Measurements from ENCODE around the gene ATP1A2.
"Not testable (repeated sequence)": the region's sequence is repeated elsewhere in the genome, so short reads cannot be mapped to it uniquely, and the experiment has no call there.

The ATP1A2 gene

DNA sequence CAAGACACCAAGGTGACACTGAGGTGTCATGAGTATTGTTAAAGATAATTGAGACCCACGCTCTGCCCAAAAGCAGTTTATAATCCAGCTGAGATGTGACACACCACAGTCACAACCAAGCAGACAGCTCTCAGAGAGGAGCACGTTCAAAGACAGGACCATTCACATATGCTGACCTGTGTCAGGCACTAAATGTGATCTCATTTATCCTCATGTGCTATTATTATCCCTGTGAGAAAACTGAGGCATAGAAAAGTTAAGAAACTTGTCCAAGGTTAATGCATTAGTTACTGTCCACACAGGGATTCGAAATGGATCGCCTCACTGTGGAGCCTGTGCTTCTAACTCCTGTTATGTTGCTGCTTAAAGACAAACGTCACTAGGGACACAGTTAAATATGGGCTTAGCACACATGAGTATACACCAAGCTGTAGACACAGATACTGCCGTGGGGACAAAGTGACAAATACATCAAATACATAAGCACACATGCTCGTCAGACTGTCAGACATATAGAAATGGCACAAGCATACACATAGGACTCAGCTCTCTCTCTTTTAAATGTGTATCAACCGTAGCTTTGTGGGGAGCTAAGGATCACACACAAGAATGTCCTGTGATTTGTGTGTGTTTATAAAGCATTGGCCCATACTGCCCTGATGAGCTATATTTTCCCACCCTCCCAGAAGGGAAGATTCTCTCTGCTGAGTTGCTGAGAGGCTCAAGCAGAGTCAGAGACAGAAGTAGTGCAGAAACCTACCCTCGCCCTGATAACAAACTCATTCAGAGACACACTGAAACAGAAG is 13.6 kb upstream of the ATP1A2 start:
- DNase-seq: no peak

DNA sequence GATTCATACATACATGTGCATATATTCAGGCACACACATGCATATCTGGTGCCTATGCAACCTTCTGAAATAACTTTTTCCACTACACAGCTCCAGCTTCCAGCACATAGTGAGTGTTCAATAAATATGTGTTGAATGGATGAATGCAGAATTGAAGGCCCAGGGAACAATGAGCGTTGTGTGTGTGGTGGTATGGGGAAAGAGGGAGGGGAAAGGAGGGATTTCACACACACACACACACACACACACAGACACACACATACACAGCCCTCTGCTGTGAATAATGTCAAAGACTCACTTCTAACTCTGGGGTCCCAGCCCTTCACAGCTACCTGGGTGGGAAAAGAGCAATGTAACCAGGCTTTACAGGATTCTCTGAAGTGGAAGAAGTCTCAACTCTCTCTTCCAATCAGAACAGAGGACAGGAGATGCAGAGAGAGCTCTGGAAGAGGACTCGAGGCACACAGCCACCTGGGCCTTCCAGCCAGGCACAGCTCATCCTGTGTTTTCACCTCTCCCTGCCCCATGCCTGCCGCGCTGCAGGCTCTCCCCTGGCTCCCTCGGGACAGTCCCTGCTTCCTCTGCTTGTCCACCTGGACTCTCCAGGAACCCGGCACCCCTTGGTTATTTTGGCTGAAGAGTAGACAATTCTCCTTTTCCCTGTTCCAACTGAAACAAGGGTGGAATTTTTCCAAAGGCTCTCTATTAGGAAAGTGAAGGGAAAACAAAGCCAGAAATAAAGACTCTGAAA is 11.7 kb upstream of the ATP1A2 start:
- no peak for DNase-seq

DNA sequence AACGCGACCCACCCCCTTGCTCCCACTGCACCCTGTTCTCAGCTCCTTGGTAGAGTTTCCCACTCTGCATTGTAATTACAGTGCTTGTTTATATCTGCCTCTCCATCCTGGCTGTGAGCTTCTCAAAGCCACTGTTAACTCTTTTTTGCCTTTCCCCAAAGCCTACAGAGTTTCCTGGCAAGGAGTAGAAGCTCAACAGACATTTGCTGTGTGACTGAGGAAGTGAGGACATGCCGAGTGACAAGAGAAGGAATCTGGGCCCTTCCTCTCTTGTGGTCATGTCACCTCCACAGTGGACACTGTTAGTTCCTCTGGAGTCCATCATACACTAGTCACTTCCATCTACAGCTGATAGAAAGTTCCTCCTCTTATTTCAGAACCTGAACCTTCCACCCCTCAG is 11.1 kb upstream of the ATP1A2 start:
- DNase-seq: peak; percentile 10

DNA sequence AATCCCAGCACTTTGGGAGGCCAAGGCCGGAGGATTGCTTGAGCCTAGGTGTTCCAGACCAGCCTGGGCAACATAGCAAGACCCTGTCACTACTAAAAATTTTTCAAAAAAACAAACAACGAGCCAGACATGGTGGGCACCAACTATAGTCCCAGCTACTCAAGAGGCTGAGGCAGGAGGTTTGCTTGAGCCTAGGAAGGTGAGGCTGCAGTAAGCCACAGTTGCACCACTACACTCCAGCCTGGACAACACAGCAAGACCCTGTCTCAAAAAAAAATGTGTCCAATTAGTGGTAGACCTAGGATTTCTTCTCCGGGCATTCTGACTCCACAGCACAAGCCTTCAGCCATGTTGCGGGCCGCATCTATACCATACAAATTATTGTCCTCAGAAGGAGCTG is 10.4 kb upstream of the ATP1A2 start:
- no peak for DNase-seq

DNA sequence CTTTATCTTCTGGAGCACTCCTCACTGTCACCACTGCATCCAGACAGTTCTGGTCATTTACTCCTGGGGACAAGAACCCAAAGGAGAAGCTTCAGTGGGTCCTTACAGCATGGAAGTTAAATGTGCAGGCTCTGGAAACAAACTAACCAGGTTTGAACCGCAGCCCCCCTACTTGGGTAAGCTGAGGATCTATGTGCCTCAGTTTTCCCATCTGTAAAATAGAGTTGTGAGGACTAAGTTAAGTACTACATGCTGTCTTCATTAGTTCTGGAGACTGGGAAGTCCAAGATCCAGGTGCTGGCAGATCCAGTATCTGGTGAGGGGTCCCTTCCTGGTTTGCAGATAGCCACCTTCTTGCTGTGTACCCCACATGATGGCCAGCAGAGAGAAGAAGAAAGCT is 8.0 kb upstream of the ATP1A2 start:
- no peak for DNase-seq

DNA sequence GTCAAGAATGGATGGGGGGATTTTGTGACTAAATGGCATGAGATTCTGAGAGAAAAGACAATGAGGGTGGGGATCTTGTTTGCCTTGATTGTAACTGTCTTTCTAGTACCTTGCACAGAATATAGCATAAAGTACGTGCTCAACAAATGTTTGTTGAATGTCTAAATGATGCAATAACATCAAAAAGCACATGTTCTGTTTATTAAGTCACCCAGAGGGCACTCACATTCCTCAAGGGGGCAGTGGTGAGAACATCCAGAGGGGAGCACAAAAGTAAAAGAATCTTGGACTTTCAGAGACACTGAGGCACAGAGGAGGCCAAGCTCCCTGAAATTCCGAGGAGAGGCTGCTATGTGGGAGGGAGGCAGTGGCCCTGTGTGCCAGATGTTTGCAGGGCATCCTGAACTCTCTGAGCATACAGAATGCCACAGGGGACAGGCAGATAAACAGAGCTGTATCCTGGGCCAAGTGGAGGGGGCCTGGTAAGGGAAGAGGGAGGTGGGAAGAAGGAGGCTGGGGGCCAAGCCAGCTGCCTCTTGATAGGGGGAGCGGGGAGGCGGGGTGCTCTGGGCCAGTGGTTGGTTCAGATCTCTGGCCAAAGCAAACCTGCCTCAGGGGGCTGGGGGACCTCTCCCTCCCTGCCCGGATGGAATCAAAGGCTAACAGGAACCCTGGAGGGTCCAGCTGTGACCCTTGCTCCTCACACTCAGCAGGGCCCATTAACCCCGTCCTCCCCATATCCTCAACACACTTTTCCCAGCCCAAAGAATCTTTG is 6.5 kb upstream of the ATP1A2 start:
- DNase-seq: peak; percentile 47

DNA sequence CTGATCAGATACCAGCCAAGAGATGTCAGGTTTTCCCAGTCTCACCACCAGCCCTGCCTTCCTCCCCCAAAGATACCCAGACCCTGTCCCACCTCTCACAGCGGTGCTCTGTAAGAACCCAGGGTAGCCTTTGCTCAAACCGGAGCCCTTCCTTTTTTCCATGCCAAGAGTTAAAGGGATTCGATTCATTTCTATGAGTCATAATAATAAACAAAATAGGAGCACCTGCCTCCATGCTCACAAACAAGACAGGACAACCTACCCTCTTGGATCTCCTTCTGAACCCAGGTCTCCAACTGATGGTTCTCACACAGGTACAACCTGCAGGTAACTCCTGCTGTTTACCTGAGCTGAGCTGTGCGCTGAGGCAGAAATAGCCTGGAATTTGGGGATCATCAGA is 5.9 kb upstream of the ATP1A2 start:
- DNase-seq: no peak

DNA sequence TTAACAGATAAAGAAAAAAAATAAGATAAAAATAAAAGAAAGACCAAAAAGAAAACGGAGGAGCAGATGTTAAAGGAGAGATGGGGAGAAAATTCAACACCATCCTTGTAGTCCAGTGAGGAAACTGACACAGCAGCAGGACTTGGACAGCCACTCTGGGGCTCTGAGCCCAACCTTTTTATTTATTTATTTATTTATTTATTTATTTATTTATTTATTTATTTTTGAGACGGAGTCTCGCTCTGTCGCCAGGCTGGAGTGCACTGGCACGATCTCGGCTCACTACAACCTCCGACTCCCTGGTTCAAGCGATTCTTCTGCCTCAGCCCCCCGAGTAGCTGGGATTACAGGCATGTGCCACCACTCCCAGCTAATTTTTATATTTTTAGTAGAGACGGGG is 4.1 kb upstream of the ATP1A2 start:
- DNase-seq: not testable (repeated sequence)

DNA sequence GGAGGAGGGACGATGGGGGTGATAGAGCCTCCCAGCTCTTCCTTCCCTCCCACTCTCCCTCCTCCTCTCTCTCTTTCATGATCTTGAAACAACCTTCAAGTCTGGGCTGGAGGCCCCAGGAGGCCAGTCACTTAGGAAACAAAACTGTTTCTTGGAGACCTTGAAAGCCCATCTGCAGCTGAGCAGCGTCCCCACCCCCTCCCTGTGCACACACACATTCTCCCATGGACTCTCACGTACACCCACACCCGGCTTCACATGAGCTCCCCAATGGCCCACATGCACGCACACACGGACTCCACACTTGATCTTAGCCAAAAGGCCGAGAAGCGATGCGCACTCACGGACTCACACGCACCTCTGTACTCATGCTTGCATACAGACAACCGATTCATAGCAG is 3.2 kb upstream of the ATP1A2 start:
- no peak for DNase-seq

DNA sequence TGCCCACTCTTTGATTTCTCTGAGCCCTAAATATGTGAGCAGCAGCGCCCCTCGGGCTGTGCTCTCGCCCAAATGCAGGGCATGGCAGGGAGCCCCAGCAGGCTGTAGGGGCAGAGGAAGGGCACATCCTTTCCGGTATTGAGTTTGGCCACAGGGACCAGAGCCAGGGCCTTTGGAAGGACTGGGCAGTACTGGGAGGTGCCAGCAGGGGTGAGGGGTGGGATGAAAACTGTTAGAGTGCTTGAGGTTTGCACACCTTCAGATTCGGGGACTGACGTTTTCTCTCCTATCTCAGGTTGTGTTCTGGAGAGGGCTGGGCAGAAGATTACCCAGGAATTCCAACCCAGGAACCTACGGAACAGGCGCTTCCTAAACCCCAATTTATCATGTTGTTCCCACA is 2.2 kb upstream of the ATP1A2 start:
- DNase-seq: no peak

DNA sequence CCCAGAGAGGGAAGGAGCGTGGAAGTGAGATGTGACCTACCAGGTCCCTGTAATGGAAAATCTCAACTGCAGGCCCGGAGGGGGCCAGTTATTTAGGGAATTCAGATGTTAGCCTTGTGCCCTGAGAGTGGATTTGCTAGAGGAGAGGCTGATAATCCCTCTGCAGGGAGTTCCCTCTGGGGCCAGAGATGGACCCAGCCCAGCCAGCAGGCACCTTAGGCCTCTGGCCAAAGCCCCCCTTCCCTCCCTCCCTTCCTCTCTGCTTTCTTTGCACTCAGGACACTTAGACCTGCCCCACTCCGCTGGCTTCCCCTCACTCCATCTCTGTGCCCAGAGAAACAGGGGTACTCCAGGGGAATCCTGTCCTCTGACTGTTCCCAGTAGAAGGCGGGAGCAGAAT is 1.5 kb upstream of the ATP1A2 start:
- no peak for DNase-seq

DNA sequence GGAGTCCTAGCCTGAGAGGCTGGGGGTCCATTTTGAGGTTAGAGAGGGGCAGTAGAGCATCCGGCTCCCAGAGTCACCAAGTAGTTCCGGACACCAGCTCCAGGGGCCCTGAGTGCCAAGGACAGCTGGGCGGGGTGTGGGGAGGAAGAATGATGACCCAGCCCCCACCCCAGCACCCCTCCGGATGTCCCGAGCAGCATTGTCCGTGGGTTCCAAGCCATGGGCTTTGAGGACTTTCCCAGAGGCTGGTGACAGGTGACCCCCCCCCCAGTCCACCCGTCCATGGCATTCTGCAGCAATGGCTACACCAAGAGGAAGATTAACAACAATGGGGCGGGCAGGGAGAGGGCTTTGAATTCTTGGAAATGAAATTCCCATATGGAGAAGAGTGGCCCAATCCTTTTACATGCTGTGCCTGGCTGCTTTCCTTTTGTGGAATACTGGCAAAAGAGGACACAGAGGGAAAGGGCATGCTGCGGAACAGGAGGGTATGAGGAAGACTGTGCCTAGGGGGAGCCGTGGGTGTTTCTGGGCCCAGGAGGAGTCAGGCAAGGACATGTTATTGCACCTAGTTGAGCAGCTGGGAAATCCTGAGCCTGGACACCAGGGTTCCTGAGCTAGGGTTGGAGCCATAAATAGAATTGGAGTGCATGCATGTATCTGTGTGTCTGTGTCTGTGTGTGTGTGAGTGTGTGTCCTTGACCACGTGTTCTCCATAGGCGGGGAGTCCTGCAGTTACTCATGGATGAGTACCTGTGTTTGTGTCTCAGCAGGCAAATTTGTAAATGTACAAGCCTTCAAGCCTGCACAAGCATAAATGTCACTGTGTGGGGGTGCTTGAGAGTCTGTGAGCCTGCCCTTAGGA is 956 bp downstream of the ATP1A2 start:
- no peak for DNase-seq

DNA sequence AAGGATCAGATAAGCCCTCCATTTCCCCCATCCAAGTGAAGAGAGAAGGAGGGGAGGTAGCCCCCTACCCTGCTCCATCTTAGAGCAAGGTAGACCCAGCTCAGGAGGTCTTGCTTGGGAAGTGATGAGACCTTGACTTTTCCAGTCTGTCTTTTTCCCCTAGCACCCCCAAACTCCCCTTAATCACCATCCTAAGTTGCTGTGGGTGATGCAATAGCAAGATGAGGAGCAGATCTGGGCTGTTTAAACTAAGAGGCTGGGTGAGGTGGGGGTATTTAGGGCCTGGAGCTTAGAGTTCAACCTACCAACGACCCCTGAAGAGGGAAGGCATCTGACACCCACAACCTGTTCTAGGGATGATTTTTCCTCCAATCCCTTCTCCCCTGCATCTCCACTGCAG is 1.7 kb downstream of the ATP1A2 start:
- DNase-seq: no peak

DNA sequence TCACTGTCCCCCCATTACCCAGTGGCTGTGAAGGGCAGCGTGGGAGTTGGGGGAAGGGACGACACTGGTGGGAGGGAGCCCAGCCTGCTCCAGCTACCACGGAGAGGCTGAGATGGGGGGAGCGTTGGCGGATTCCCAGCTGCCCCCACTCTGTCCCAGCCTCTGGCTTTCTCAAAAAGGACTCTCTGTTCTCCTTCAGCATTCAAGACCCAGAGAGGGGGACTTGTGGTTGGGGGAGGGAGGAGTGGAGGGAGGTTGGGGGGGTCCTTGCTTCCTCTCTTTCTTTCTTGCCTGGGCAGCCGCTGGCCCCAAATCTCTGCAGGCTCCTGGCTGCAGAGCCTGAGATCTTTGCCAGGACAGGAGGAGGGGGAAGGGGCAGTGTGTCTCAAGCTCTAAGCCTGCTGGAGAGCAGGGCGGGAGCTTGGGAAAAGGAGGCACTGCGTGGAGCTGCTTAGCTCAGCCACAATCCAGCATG is 2.2 kb downstream of the ATP1A2 start:
- DNase-seq: no peak

DNA sequence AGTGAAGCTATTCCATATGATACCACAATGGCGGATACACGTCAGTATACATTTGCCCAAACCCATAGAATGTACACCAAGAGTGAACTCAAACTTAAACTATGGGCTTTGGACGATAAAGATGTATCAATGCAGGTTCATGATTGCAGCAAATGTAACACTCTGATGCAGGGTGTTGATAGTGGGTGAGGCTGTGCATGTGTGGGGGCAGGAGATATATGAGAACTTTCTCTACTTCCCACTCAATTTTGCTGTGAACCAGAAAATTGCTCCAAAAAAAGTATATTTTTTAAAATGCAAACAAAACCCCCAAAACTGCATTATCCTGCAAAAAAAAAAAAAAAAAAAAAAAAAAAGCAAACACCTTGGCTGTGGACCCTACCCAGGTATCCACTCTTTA is 3.4 kb downstream of the ATP1A2 start:
- DNase-seq: no peak

DNA sequence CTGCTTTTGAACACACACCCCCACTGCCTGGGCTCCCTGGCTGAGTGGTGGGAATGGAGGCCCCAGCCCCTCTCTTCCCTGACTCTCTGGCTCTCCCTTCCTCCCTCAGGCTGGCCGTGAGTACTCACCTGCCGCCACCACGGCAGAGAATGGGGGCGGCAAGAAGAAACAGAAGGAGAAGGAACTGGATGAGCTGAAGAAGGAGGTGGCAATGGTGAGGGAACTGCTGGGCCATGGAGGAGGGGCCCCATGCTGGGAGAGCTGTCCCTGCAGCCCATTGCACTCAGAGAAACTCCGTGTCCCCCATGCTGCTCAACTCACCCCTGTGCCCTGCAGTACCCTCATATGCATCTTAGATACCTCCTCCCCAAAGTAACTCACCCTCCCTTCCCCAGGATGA is 5.2 kb downstream of the ATP1A2 start:
- no peak for DNase-seq

DNA sequence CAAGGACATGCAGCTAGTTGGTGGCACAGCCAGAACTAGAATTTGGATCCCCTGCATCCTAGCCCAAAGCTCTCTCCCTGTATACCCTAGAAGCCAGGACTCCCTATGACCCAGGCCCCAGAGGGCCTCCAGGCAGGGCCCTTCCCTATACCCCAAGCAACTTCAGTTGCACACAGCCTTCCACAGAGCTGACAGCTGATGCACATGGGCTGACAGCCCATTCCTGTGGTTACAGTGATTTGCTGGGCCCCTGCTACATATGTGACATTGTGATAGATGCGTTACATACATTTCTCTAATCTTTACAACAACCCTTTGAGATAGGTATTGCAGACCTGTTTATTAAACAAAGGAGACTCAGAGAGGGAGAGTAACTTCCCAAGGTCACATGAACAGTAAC is 5.8 kb downstream of the ATP1A2 start:
- no peak for DNase-seq

DNA sequence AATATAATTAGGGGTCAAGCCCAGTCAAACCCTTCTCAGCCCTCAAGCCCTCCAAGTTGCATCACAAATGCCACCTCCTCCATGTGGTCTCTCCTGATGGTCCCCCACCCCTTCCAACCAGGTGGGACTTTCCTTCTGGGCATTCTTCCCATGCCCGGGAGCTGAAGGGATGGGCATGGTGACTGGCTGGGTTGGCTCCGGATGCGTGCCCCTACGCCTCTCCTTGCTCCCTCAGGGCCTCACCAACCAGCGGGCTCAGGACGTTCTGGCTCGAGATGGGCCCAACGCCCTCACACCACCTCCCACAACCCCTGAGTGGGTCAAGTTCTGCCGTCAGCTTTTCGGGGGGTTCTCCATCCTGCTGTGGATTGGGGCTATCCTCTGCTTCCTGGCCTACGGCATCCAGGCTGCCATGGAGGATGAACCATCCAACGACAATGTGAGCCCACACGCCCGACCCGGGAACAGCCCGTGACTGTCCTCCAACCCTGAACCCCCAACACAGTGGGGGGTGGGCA is 7.5 kb downstream of the ATP1A2 start:
- DNase-seq: no peak

DNA sequence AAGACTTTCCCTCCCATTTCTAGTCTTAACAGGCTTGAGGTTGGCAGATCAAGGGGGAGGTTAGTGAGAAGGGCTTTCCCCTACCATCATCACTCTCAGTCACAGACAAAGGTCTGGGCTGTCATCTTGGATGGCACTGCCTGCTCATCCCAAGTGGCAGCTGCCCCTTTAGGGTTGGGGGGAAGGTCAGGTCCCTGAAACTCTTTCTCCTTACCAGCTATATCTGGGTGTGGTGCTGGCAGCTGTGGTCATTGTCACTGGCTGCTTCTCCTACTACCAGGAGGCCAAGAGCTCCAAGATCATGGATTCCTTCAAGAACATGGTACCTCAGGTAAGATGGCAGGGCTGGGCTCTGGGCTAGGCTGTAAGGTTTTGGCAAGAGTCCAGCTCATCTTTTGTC is 8.2 kb downstream of the ATP1A2 start:
- no peak for DNase-seq

DNA sequence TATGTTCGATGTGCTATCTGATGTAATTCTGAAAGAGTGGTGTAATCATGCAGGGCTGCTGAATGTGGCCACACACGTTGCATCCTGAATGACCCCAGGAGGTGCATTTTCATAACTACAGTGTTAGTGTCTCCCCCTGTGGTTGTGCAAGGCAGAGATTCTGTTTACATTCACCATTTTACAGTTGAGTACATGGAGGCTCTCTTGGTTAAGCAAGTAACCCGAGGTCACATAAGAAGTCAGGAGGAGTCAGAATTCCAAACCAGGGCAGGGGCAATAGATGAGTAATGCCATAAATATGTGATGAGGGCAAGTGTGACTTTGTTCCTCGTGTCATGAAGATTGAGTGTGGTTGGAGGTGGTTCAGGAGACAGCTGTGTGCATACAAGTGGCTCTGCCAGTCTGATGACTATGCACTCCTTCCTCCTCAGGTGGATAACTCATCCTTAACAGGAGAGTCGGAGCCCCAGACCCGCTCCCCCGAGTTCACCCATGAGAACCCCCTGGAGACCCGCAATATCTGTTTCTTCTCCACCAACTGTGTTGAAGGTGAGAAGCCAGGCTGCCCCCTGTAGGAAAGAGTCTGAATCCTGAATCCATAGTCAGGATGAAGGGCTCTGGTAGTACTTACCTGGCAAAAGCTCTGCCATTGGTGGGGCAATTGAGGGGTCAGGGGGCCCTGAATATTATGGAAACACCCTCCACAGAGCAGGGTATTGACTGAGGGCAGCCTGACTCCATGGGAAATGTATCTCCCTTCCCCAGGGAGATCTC is 9.3 kb downstream of the ATP1A2 start:
- DNase-seq: no peak

DNA sequence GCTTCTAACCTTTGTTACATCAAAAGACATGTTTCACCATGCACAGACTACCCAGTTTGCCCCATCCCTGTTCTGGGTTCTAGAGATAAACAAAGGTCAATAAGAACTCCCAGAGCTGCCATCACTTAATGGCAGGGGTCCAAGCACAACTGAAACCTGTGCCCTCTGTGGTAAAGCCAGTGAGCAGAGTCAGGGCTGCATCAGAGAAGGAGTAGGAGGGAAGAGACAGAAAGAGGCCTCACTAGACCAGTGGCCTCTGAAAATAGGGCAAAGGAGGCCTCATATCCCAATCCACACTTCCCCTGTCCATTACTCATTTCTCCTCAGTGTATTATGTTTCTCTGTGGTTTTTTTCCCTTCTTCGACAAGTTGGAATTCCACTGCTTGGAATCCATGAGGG is 10.2 kb downstream of the ATP1A2 start:
- DNase-seq: no peak

DNA sequence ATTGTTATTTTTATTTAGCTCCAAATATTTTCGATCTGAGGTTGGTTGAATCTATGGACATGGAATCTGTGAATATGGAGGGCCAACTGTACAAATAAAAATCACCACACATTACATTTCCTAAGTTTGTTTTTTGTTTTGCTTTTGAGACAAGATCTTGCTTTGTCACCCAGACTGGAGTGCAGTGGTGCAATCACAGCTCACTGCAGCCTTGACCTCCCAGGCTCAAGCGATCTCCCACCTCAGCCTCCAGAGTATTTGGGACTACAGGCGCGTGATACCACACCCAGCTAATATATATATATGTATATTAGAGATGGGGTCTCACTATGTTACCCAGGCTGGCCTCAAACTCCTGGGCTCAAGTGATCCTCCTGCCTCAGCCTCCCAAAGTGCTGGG is 10.8 kb downstream of the ATP1A2 start:
- not testable (repeated sequence) for DNase-seq
